GM10248 (cell line): ENCODE data around the gene HIC1.
A peak's percentile ranks its signal among the peaks of the same experiment; 100 is the strongest.

Experiments used
- CTCF ChIA-PET: fragments of 300-600 bp; sonication (Branson Sonifier 250); formaldehyde crosslinking; extraction: SDS; loops from one replicate; lab custom pipeline; 2021; ENCODE audit warnings: antibody characterized with exemption; lab: Yijun Ruan, JAX
- POLR2A ChIA-PET: fragments of 350-650 bp; sonication (Branson Sonifier 250); formaldehyde crosslinking; extraction: SDS; loops from one replicate; lab custom pipeline; 2020; ENCODE audit warnings: antibody characterized with exemption; lab: Yijun Ruan, JAX
- DNase-seq: peaks from one replicate; pipeline ENCODE4 v3.0.0; 2012; ENCODE audit errors: extremely low spot score
- CTCF ChIP-seq: IDR thresholded peaks from 2 replicates; pipeline ENCODE4 v1.5.1; 2012; ENCODE audit warnings: mild to moderate bottlenecking, low read depth; ENCODE audit errors: extremely low read depth, missing control alignments, control extremely low read depth

HIC1 gene

DNA sequence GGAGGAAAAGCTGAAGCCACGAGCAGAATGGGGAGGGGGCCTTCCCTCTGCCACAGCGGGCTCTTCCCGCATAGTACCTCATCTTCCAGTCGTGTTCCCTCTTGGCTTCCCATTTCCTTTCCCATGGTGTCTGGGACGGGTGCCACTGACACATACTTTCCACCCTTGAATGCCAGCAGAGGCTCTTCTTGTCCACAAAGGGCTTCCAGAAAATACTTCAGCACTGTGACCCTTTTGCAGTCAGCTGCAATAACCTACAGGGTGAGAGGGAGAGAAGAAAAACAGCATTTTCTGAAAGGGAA, 30.7 kb downstream of the HIC1 start:
- TF ChIP-seq CTCF, result no peak
- ChIA-PET CTCF (interaction anchor here (1.0 to 12.7 kb wide), 9 partner anchors 10 to 245 kb away, joined by 3 to 188 read pairs (median 10); partner anchors contain the start of gene HIC1), POLR2A (interaction anchor here (0.7 kb wide), 1 partner anchor 137 kb away, joined by 3 read pairs; no protein-coding TSS in a partner anchor)
- no peak for DNase-seq

DNA sequence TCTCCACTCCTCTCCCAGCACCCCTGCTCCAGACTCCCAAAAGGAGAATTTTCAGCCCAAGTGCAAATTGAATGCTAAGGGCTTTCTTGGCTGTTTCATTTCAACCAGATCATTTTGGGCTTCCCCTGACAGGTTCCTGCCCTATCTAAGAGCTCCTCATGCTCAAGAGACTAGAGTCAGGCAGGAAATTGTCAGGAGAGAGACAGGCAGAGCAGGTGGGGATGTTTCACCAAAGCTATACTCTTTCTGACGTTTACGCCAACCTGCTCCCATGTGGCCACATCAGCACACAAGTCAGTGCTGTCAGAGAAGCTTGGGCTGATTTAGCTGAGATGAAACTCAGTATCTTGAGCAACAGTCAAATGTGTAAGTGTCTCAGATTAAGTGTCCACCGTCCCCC, 31.4 kb downstream of the HIC1 start:
- TF ChIP-seq CTCF, result no peak

DNA sequence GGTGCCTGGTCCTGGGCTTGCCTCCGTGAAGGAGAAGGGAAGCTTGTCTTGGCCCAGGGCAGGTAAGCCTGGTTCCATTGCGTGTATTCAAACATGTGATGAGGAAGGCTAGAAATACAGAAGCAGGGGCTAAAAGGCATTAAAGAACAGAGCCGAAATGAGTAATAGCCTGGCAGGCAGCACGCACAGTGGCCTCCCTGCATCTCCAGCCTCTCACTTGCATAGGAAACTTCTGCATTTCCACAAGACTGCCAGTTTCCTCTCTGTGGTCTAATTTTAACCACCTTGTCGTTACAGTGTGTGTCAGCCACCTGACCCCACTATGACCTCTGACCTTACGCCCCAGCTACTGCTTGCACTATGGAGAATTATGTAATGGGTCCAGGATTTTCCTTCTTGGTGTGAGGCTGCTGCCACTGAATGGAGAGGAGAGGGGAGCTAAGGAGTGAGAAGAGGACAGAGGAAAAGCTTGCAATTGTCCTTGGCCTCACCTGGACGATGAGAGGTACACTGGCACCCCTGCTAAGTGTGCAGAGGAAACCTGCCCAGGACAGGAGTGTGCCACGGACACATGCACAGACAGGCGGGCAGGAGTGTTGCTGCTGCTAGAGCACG, 32.8 kb downstream of the HIC1 start:
- peak; percentile 68 for DNase-seq
- POLR2A ChIA-PET, result interaction anchor here (0.5 to 1.5 kb wide), 4 partner anchors 17 to 179 kb away, joined by 3 to 4 read pairs (median 3); no protein-coding TSS in a partner anchor
- TF ChIP-seq CTCF, result no peak
- CTCF ChIA-PET, result interaction anchor here (0.9 to 12.7 kb wide), 11 partner anchors 13 to 171 kb away, joined by 3 to 188 read pairs (median 8); partner anchors contain the start of gene HIC1

More for the DNA sequence above, 31.4 kb downstream of the HIC1 start:
- CTCF ChIA-PET, result interaction anchor here (0.7 to 12.7 kb wide), 10 partner anchors 9 to 159 kb away, joined by 3 to 188 read pairs (median 8); partner anchors contain the start of gene HIC1
- POLR2A ChIA-PET, result interaction anchor here (0.7 to 1.5 kb wide), 2 partner anchors 15 to 31 kb away, joined by 3 to 4 read pairs; partner anchors contain the start of gene HIC1
- DNase-seq, result no peak

GRCh38 chr17:2089021-2089422, 34.1 kb downstream of the HIC1 start:
- ChIA-PET CTCF (interaction anchor here (0.8 to 12.7 kb wide), 16 partner anchors 9 to 327 kb away, joined by 3 to 188 read pairs (median 7); partner anchors contain the start of gene HIC1), POLR2A (interaction anchor here (0.7 to 1.5 kb wide), 8 partner anchors 18 to 171 kb away, joined by 3 to 8 read pairs (median 3); no protein-coding TSS in a partner anchor)
- TF ChIP-seq CTCF, result no peak
- no peak for DNase-seq

DNA sequence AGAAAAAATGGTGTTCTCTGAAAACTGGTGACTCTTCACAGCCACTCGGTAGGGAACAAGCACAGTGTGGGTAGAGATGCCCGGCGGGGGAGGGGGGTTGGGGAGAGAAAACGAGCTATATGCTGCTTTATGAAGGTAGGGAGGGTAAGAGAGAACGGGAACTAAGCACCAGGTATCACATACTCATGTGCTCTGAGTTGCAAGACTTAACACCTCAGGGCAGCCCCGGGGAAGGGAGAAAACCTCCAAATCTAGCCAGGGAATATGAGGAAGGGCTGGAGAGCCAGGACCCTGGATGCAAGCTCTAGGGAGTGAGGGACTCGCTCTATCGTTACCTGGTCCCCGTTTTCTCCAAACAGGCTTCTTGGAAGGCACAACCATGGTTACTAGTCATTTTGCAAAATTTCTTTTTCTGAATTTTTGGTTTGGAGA, 35.3 kb downstream of the HIC1 start:
- DNase-seq, result no peak
- POLR2A ChIA-PET, result interaction anchor here (1.1 to 1.5 kb wide), 2 partner anchors 22 to 170 kb away, joined by 3 to 4 read pairs; no protein-coding TSS in a partner anchor
- CTCF ChIA-PET, result interaction anchor here (0.9 to 12.7 kb wide), 16 partner anchors 8 to 164 kb away, joined by 3 to 188 read pairs (median 6); partner anchors contain the start of gene HIC1
- TF ChIP-seq CTCF, result no peak

DNA sequence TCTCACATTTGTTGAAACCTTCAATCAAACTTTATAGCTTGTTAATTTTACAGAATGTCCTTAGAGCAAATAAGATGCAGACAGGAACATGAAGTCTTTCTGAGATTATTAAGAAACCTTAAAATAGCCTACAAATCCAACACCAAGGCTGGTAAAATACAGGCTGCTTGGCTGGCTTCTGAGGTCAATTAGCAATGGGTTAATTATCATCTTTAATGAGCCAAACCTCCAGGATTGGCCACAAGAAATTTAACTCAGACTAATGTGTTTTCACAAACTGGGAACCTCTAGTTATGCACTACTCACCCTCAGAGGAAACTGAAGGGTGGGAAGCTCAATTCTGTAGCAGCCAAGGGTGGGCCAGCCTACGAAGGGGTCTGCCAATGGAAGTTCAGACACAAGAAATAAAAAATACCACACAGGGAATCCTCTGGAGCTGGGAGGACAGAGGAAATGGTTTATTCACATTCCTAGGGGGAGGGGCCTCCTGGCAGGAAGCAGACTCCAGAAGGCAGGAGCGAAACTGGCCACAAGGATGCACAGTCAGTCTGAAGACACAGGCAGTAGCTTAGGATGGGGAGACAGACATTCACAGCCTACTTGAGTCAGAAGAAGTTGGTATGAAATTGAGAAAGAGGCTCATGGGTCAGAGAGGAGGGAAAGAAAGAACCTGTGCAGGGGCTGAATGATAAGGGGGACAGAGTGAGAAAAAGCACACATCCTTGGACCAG, 36.1 kb downstream of the HIC1 start:
- TF ChIP-seq CTCF, result no peak
- CTCF ChIA-PET, result interaction anchor here (0.9 to 12.7 kb wide), 14 partner anchors 10 to 163 kb away, joined by 3 to 188 read pairs (median 5); partner anchors contain the start of gene HIC1
- DNase-seq, result no peak
- POLR2A ChIA-PET, result interaction anchor here (0.6 to 1.5 kb wide), 2 partner anchors 36 to 169 kb away, joined by 3 to 4 read pairs; partner anchors contain the start of gene HIC1
